H1 (cell line): ENCODE data around the gene GABRB2. TPM values are rescaled to one million over a fixed set of nuclear protein-coding genes. Genes with fewer than 3 reads are reported as not detected.

Experiments used
- CTCF ChIA-PET: fragments of 300-600 bp; sonication (Branson Sonifier 250); formaldehyde crosslinking; loops from one replicate; lab custom pipeline; 2021; ENCODE audit not compliant: partially characterized antibody; lab: Charles Lee
- POLR2A ChIA-PET: fragments of 300-600 bp; sonication (Branson Sonifier 250); formaldehyde crosslinking; loops from one replicate; lab custom pipeline; 2021; ENCODE audit warnings: inconsistent platforms; ENCODE audit not compliant: partially characterized antibody; lab: Charles Lee
- DNase-seq, 2 experiments: peaks; one replicate each; pipeline versions ENCODE4 v3.0.0 to v3.0.0-alpha.2; 2010 to 2022; ENCODE audit warnings: low spot score in 2 of 2, low read depth in 1 of 2, mixed read lengths in 1 of 2
- FAIRE-seq: peaks from 2 replicates; lab custom pipeline; 2011; peaks lifted over from hg19 to GRCh38; lab: Jason Lieb, UNC
- H2AFZ ChIP-seq: 2 replicates; pipeline ENCODE4 v1.8.1; 2012; ENCODE audit warnings: low read length, inconsistent platforms
- H2AK5ac ChIP-seq: 2 replicates; pipeline ENCODE4 v1.6.1; 2013; ENCODE audit warnings: low read depth, low read length
- H2BK120ac ChIP-seq: replicated peaks from 2 replicates; pipeline ENCODE3; 2013; ENCODE audit warnings: low read depth, low read length, inconsistent platforms
- H2BK12ac ChIP-seq: 2 replicates; pipeline ENCODE4 v1.6.1; 2013; ENCODE audit warnings: low read depth, low read length
- H2BK15ac ChIP-seq: 2 replicates; pipeline ENCODE4 v1.6.1; 2013; ENCODE audit warnings: low read length
- H2BK20ac ChIP-seq: 2 replicates; pipeline ENCODE4 v1.6.1; 2013; ENCODE audit warnings: low read length
- H2BK5ac ChIP-seq: 2 replicates; pipeline ENCODE4 v1.6.1; 2013; ENCODE audit warnings: low read depth, low read length
- H3K14ac ChIP-seq: 2 replicates; pipeline ENCODE4 v1.6.1; 2013; ENCODE audit warnings: inconsistent platforms; ENCODE audit not compliant: insufficient read length
- H3K18ac ChIP-seq: 2 replicates; pipeline ENCODE4 v1.6.1; 2013; ENCODE audit warnings: low read length; ENCODE audit errors: extremely low read depth
- H3K23ac ChIP-seq: 2 replicates; pipeline ENCODE4 v1.6.1; 2013; ENCODE audit warnings: inconsistent platforms; ENCODE audit not compliant: insufficient read length
- H3K23me2 ChIP-seq: 2 replicates; pipeline ENCODE4 v1.6.1; 2013; ENCODE audit warnings: low read depth, low read length
- H3K27ac ChIP-seq: 2 replicates; pipeline ENCODE4 v1.6.1; 2011; ENCODE audit warnings: low read depth, low read length, inconsistent platforms
- H3K27me3 ChIP-seq, 4 experiments: replicated peaks in 1 of 4; 1 replicate in 1 of 4; 2 replicates in 3 of 4; pipeline versions ENCODE4 v1.6.1 to v1.8.1; 2011 to 2013; ENCODE audit warnings: low read length in 3 of 4, mild to moderate bottlenecking in 3 of 4, inconsistent platforms in 2 of 4, mixed read lengths in 2 of 4, moderate library complexity in 1 of 4; ENCODE audit not compliant: control insufficient read depth in 3 of 4, insufficient read depth in 3 of 4; ENCODE audit errors: extremely low read depth in 1 of 4
- H3K36me3 ChIP-seq, 4 experiments: 2 replicates each; pipeline versions ENCODE4 v1.6.1 to v1.8.1; 2011 to 2013; ENCODE audit warnings: mild to moderate bottlenecking in 4 of 4, low read length in 3 of 4, moderate library complexity in 2 of 4, control low read depth in 1 of 4, inconsistent platforms in 1 of 4; ENCODE audit not compliant: insufficient read depth in 4 of 4, control insufficient read depth in 2 of 4
- H3K4ac ChIP-seq: replicated peaks from 2 replicates; pipeline ENCODE3; 2013; ENCODE audit warnings: low read length, low read depth, mixed read lengths, inconsistent platforms; ENCODE audit not compliant: insufficient read length
- H3K4me1 ChIP-seq, 4 experiments: replicated peaks in 1 of 4; 1 replicate in 1 of 4; 2 replicates in 3 of 4; pipeline versions ENCODE4 v1.6.1 to v1.8.1; 2011 to 2013; ENCODE audit warnings: low read length in 3 of 4, inconsistent platforms in 2 of 4, mixed read lengths in 1 of 4; ENCODE audit not compliant: insufficient read depth in 4 of 4, control insufficient read depth in 3 of 4
- H3K4me2 ChIP-seq, 2 experiments: 2 replicates each; pipeline versions ENCODE4 v1.6.1 to v1.8.1; 2011 to 2013; ENCODE audit warnings: low read depth in 2 of 2, low read length in 2 of 2, control low read depth in 1 of 2, inconsistent platforms in 1 of 2, mild to moderate bottlenecking in 1 of 2; ENCODE audit not compliant: insufficient read depth in 1 of 2
- H3K4me3 ChIP-seq, 4 experiments: fragments of 200-600, 300-600 bp in 1 of 4; sonication (generic), shearing (Covaris generic), sonication (Bioruptor Twin) in 1 of 4; 2 replicates each; pipeline versions ENCODE4 v1.5.1 to v1.8.1; 2011 to 2016; ENCODE audit warnings: low read length in 4 of 4, low read depth in 3 of 4, control low read depth in 2 of 4, inconsistent platforms in 2 of 4, mild to moderate bottlenecking in 2 of 4, mixed read lengths in 1 of 4, moderate library complexity in 1 of 4; ENCODE audit not compliant: insufficient read depth in 2 of 4; ENCODE audit errors: extremely low read depth in 1 of 4
- H3K56ac ChIP-seq: replicated peaks from 2 replicates; pipeline ENCODE3; 2013; ENCODE audit warnings: low read depth, mild to moderate bottlenecking, mixed read lengths, low read length, inconsistent platforms; ENCODE audit not compliant: insufficient read length
- H3K79me1 ChIP-seq: 2 replicates; pipeline ENCODE4 v1.6.1; 2013; ENCODE audit warnings: low read depth, low read length, control low read depth
- H3K79me2 ChIP-seq, 2 experiments: 2 replicates each; pipeline versions ENCODE4 v1.6.1 to v1.8.1; 2012 to 2013; ENCODE audit warnings: low read length in 2 of 2, mild to moderate bottlenecking in 2 of 2, inconsistent platforms in 1 of 2; ENCODE audit not compliant: insufficient read depth in 2 of 2, control insufficient read depth in 1 of 2
- H3K9ac ChIP-seq, 4 experiments: replicated peaks in 1 of 4; 1 replicate in 1 of 4; 2 replicates in 3 of 4; pipeline versions ENCODE4 v1.6.1 to v1.8.1; 2011 to 2013; ENCODE audit warnings: low read depth in 3 of 4, low read length in 3 of 4, control low read depth in 2 of 4, mild to moderate bottlenecking in 2 of 4, moderate library complexity in 2 of 4, inconsistent platforms in 1 of 4; ENCODE audit errors: extremely low read depth in 1 of 4
- H3K9me3 ChIP-seq, 2 experiments: 2 replicates each; pipeline versions ENCODE4 v1.6.1 to v1.8.1; 2012 to 2013; ENCODE audit warnings: mild to moderate bottlenecking in 2 of 2, moderate library complexity in 2 of 2, control low read depth in 1 of 2, inconsistent platforms in 1 of 2, low read depth in 1 of 2, low read length in 1 of 2, mixed read lengths in 1 of 2; ENCODE audit not compliant: insufficient read depth in 2 of 2
- H4K20me1 ChIP-seq, 2 experiments: replicated peaks in 1 of 2; 2 replicates each; pipeline versions ENCODE3 to v1.8.1; 2011 to 2013; ENCODE audit warnings: inconsistent platforms in 2 of 2, low read length in 2 of 2, mild to moderate bottlenecking in 1 of 2; ENCODE audit not compliant: insufficient read depth in 2 of 2, control insufficient read depth in 1 of 2
- H4K5ac ChIP-seq: 2 replicates; pipeline ENCODE4 v1.6.1; 2013; ENCODE audit warnings: low read length, low read depth, mixed read lengths, inconsistent platforms; ENCODE audit not compliant: insufficient read length
- H4K8ac ChIP-seq: 2 replicates; pipeline ENCODE4 v1.8.0; 2013; ENCODE audit warnings: mild to moderate bottlenecking, moderate library complexity, low read length, inconsistent platforms; ENCODE audit not compliant: insufficient read depth; ENCODE audit errors: extremely low read depth
- H4K91ac ChIP-seq: replicated peaks from 2 replicates; pipeline ENCODE3; 2013; ENCODE audit warnings: low read length, mixed read lengths, inconsistent platforms; ENCODE audit not compliant: insufficient read length
- BCL11A ChIP-seq, 2 experiments: IDR thresholded peaks; one replicate each; pipeline ENCODE4 v1.6.1; 2011; ENCODE audit warnings: low read depth in 2 of 2, low read length in 2 of 2, mild to moderate bottlenecking in 2 of 2
- CEBPB ChIP-seq: IDR thresholded peaks from 2 replicates; pipeline ENCODE4 v1.6.1; 2012; ENCODE audit warnings: low read depth, low read length
- EP300 ChIP-seq, 2 experiments: IDR thresholded peaks; 1 replicate in 1 of 2; 2 replicates in 1 of 2; pipeline ENCODE4 v1.6.1; 2011 to 2012; ENCODE audit warnings: low read depth in 2 of 2, low read length in 2 of 2, mild to moderate bottlenecking in 2 of 2, borderline replicate concordance in 1 of 2, inconsistent platforms in 1 of 2, moderate library complexity in 1 of 2
- FOSL1 ChIP-seq: IDR thresholded peaks from 2 replicates; pipeline ENCODE4 v1.6.1; 2011; ENCODE audit warnings: mild to moderate bottlenecking, low read depth, low read length, moderate library complexity; ENCODE audit not compliant: insufficient read depth
- NANOG ChIP-seq: IDR thresholded peaks from 2 replicates; pipeline ENCODE4 v1.6.1; 2011; ENCODE audit warnings: low read length, low read depth, mild to moderate bottlenecking, inconsistent platforms; ENCODE audit not compliant: insufficient read depth, poor library complexity, severe bottlenecking
- NRF1 ChIP-seq: IDR thresholded peaks from 2 replicates; pipeline ENCODE4 v1.6.1; 2011; ENCODE audit warnings: mild to moderate bottlenecking, low read depth, low read length, improper control_type of control experiment
- RBBP5 ChIP-seq: IDR thresholded peaks from 2 replicates; pipeline ENCODE4 v1.7.1; 2012; ENCODE audit warnings: low read depth, mild to moderate bottlenecking, inconsistent platforms, low read length, moderate library complexity, borderline replicate concordance
- RFX5 ChIP-seq: IDR thresholded peaks from 2 replicates; pipeline ENCODE4 v1.6.1; 2011; ENCODE audit warnings: low read depth, low read length, improper control_type of control experiment, borderline replicate concordance
- SRF ChIP-seq: IDR thresholded peaks from 2 replicates; pipeline ENCODE4 v1.6.1; 2011; ENCODE audit warnings: mild to moderate bottlenecking, low read depth, low read length, moderate library complexity
- ZNF274 ChIP-seq: IDR thresholded peaks from 2 replicates; pipeline ENCODE4 v1.7.0; 2012; ENCODE audit warnings: low read length, borderline replicate concordance; ENCODE audit errors: extremely low read depth
- WGBS, 2 experiments: shearing (Covaris generic) in 1 of 2; methylation state at CpG; one replicate each; pipeline versions ENCODE4 v1.1.6 to v1.1.7; 2013 to 2015; ENCODE audit warnings: low lambda C conversion rate in 2 of 2, mixed read lengths in 2 of 2, inconsistent platforms in 1 of 2, low coverage in 1 of 2, missing lambda C conversion rate in 1 of 2; ENCODE audit not compliant: insufficient replicate concordance in 2 of 2, insufficient coverage in 1 of 2, insufficient read length in 1 of 2; ENCODE audit errors: extremely low coverage in 1 of 2, missing lambda C conversion rate in 1 of 2; 5-methylcytosine and 5-hydroxymethylcytosine counted together
- polyA plus RNA-seq, 7 experiments: library from polyadenylated mRNA; depleted of rRNA in 3 of 7; stranded (reverse) in 5 of 7; unstranded in 2 of 7; fragments of >200 nt in 5 of 7; fragments of 200-250 nt in 2 of 7; gene quantifications; 1 replicate in 5 of 7; 2 replicates in 1 of 7; 4 replicates in 1 of 7; pipeline versions ENCODE4 v1.2.1 to v1.2.3, GENCODE V29; 2011 to 2013; ENCODE audit warnings: missing spikeins in 2 of 7, mixed read lengths in 2 of 7
- total RNA-seq: library from RNA; stranded (reverse); fragmentation: NEBNext Ultra II Directional; extraction: Animal tissue kit (Norgen Biotek cat#: 25700); gene quantifications from 2 replicates; pipeline ENCODE4 v1.2.1, GENCODE V29; 2021

Gene GABRB2
- total and polyA plus RNA-seq, 2 of the 8 experiments (the other 6 are each of a cell fraction or from before 2014, with no cell fraction given): 0.54 to 1.9 TPM

DNA sequence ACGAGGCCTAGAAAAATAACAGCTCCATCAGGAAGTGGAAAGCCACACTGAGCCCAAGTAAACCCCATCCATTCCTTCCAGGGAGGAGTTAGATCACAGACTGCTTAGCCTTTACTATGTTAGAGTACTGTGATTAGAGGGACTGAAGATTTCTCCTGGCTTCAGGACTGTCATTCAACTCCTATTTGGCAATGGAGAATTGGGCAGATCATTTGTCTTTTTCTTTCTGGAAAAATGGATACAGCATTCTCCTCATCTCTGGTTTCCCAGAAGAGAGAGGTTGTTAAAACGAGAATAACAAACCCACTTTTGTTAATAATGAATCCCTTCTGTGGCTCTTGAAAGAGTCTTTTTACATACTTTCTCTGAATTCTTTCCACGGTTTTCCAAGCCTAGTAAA is 150.4 kb downstream of the GABRB2 start:
- DNase-seq (no peak), FAIRE-seq (no peak)
- no peak overlapping the region for H3K4me2 ChIP-seq
- no peaks in the 10 kb centered on the region for H3K27me3 ChIP-seq
- H2BK120ac ChIP-seq: no peak overlapping the region
- no peak overlapping the region for H3K23ac ChIP-seq
- no peak overlapping the region for H2BK15ac ChIP-seq
- peaks cover 0 to 4% (median 0%) of the 10 kb centered on the region in 4 experiments; a peak in 1 of 7 replicates for H3K4me1 ChIP-seq
- H3K36me3 ChIP-seq: no peaks in the 10 kb centered on the region
- H3K23me2 ChIP-seq: no peaks in the 10 kb centered on the region
- TF ChIP-seq NRF1 (no peak), CEBPB (no peak), NANOG (no peak), SRF (no peak), RBBP5 (no peak), EP300 (IDR thresholded peaks at IDR 0.05; ENCODE audit: borderline replicate concordance in 1 of 2, low read depth in 2 of 2, low read length in 2 of 2) (no peak), ZNF274 (no peak), BCL11A (IDR thresholded peaks at IDR 0.05; ENCODE audit: low read depth in 2 of 2, low read length in 2 of 2) (no peak), RFX5 (no peak), FOSL1 (no peak)
- 85% methylated on average over 3 of the region's 3 CpGs; no CpG with 5 or more reads in 1 of the 2 experiments for WGBS, 2 experiments
- no peak overlapping the region for H3K56ac ChIP-seq
- no peak overlapping the region for H4K5ac ChIP-seq
- no peaks in the 10 kb centered on the region for H3K79me1 ChIP-seq
- H3K18ac ChIP-seq: no peak overlapping the region
- no peak overlapping the region for H3K27ac ChIP-seq
- no peak overlapping the region for H3K14ac ChIP-seq
- no peaks in the 10 kb centered on the region for H3K79me2 ChIP-seq
- no peak overlapping the region for H2BK12ac ChIP-seq
- H2BK20ac ChIP-seq: no peak overlapping the region
- ChIA-PET POLR2A (no interaction called here), CTCF (no interaction called here)
- no peak overlapping the region for H3K9ac ChIP-seq
- H2AFZ ChIP-seq: no peak overlapping the region
- H4K8ac ChIP-seq: no peak overlapping the region
- H3K9me3 ChIP-seq: no peaks in the 10 kb centered on the region
- no peak overlapping the region for H3K4me3 ChIP-seq
- H2AK5ac ChIP-seq: no peak overlapping the region
- H4K91ac ChIP-seq: no peak overlapping the region
- H2BK5ac ChIP-seq: no peak overlapping the region
- no peaks in the 10 kb centered on the region for H4K20me1 ChIP-seq
- no peak overlapping the region for H3K4ac ChIP-seq
